WI38 (cell line): ENCODE measurements around the gene KLHL17.

Source experiments
- H3K4me3 ChIP-seq: 2 replicates; pipeline ENCODE4 v1.5.1; 2011; ENCODE audit warnings: low read depth, mild to moderate bottlenecking, control low read depth, low read length
- TF ChIP-seq, protein P1 (sequence below): IDR thresholded peaks from 2 replicates; pipeline ENCODE4 v1.5.1; 2012; ENCODE audit warnings: low read depth, mild to moderate bottlenecking, control low read depth, low read length

The KLHL17 gene

DNA sequence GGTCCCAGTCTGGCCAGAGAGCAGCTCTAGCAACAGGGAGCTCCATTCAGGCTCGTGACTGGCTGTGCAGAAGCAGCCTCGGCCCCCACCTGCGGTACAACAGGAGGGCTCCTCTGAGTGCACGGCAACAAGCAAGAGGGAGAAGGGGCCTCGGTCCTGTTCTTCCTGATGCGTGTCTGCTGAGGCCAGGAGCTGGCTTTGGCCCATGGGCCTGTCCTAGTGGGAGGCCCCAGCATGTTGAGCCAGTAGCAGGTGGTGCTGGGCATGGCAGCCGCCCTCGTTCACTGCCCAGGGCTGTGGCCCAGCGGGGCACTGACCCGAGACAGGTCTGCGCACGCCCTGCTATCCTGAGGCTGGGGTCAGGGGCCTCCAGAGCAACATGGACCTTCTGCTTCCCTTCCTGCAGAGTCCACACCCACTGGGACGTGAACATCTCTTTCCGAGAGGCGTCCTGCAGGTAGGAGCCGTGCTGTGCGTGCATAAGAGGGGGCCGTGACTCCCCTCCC, 29.7 kb upstream of the KLHL17 start:
- TF ChIP-seq, protein P1, sequence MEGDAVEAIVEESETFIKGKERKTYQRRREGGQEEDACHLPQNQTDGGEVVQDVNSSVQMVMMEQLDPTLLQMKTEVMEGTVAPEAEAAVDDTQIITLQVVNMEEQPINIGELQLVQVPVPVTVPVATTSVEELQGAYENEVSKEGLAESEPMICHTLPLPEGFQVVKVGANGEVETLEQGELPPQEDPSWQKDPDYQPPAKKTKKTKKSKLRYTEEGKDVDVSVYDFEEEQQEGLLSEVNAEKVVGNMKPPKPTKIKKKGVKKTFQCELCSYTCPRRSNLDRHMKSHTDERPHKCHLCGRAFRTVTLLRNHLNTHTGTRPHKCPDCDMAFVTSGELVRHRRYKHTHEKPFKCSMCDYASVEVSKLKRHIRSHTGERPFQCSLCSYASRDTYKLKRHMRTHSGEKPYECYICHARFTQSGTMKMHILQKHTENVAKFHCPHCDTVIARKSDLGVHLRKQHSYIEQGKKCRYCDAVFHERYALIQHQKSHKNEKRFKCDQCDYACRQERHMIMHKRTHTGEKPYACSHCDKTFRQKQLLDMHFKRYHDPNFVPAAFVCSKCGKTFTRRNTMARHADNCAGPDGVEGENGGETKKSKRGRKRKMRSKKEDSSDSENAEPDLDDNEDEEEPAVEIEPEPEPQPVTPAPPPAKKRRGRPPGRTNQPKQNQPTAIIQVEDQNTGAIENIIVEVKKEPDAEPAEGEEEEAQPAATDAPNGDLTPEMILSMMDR: no peak
- no peak overlapping the region for H3K4me3 ChIP-seq

DNA sequence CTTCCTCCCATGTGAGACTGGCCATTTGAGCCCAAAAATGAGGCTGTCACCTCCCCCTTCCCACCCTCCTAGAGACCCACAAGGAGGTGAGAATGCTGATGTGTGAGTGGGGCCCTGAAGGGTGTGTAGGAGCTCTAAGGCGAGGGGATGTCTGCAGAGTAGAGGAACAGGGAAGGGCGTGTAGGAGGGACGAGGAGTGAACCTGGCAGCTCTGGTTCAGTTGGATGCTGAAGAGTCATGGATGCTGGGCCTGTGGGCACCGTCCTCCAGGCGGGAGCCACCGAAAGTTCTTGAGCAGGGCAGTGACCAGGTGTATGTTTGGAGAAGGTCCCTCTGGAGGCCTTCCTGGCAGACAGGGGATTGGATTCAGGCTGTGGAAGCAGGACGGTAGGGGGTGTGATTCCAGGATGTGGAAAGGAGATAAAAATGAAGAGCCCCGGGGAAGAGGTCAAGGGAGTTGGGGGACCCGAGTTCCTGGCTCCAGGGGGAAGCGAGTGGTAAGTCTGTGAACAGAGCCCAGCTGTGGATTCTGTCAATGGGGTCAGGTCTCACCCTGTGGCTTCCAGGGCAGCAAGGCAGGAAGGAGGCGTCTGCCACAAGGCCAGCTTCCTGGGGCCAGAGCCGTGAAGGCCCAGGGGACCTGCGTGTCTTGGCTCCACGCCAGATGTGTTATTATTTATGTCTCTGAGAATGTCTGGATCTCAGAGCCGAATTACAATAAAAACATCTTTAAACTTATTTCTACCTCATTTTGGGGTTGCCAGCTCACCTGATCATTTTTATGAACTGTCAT, 28.8 kb upstream of the KLHL17 start:
- H3K4me3 ChIP-seq: no peak overlapping the region
- TF ChIP-seq, protein P1: no peak

DNA sequence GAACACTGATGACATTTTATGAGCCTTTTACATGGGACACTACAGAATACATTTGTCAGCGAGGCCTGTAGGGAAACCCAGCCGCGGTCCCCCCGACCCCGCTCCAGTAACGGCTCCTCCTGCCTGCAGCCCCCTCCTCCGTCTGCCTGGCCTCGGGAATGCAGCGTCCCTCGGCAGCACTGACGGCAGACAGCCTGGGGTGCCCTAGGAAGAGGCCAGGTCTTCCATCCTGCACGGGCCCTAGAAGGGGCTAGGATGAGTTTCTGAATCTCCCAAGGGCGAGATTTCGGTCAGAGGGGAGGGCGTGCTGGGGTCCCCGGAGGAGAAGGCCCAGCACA, 28.2 kb upstream of the KLHL17 start:
- H3K4me3 ChIP-seq: no peak overlapping the region
- TF ChIP-seq, protein P1: no peak

DNA sequence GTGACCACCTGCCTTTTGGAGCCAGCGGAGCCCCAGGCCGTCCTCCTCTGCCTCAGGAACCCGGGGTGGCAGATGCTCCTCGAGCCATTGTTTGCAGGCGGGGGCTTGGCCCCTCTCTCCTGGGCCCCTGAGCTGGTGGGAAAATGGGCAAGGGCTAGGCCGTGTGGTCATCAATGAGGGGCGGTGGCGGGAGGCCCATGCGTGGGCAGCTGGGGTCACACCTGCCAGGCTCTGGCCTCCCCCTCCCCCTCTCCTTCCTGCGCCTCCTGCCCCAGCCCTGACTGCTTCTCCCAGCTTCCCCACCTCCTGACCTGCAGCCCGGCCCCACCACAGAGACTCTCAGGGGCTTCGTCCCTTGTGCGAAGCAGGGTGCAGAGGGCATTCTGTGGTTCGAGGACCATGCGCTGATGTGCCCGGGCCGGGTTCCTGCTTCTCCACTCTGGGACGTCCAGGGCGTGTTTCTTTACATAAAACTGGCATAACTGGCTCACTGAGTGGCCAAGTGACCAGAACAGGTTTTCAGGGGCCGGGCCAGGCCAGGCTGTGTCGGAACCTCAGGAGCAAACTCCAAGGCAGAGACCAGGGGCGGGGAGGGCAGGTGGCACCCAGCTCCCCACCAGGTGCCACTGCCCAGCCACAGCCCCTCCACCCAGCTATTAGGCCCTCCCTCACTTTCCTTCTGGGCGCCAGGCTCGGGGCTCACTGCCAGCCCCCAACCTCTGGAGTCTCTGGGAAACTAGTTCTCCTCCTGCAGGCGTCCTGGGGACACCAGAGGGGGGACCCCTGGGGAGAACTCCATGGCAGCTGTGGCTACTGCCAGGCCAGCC, 27.4 kb upstream of the KLHL17 start:
- TF ChIP-seq, protein P1: no peak
- H3K4me3 ChIP-seq: no peak overlapping the region

DNA sequence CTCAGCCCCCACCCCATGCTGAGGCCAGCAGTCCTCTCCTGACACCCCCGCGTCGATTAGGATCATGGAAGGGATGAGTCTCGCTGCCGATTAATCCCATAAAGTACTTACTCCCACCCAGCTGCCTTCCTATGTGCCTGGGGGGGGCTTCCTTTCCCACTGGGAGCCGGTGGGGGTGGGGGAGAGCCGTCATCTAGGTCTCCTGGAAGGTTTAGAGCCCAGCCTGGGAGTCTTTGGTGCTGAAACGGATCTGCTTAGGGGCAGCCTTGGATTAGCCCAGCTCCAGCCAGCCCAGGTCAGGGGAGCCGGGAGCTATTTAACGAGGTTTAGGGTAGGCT, 26.8 kb upstream of the KLHL17 start:
- no peak overlapping the region for H3K4me3 ChIP-seq
- TF ChIP-seq, protein P1: no peak

DNA sequence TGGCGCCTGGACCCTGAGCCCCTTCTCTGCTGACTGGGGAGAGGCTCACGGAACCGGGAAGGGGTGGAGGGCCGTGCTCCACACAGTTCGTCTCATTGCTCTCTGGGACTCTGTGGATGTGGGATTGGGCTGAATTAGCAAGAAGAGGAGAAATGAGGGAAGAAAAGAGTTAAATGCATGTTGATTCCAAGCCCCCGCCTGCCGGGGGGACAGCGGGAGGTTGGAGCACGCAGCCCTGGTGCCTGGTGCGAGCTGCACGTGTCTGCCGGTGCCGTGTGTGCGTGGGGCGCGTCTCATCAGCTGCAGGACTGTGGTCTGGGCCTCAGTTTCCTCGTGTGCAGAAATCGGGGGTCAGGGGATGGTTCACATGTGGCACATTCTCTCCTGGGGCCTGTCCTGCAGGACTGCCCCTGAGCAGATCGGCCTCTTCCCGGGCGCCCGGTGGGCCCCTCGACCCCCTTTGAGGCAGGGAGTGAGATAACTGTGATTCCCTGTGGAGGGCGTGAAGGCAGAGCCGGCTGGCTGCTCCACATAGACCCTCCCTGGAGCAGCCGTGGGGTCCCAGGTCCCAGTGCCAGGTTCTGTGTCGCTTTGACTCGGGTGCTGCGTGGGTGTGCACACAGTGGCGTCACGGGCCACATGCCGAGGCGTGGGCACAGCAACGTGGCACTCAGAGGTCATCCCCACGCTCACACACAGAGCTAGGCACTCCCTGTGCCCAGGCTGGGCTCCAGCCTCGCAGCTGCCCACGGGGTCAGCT, 25.2 kb upstream of the KLHL17 start:
- TF ChIP-seq, protein P1: no peak
- H3K4me3 ChIP-seq: no peak overlapping the region

DNA sequence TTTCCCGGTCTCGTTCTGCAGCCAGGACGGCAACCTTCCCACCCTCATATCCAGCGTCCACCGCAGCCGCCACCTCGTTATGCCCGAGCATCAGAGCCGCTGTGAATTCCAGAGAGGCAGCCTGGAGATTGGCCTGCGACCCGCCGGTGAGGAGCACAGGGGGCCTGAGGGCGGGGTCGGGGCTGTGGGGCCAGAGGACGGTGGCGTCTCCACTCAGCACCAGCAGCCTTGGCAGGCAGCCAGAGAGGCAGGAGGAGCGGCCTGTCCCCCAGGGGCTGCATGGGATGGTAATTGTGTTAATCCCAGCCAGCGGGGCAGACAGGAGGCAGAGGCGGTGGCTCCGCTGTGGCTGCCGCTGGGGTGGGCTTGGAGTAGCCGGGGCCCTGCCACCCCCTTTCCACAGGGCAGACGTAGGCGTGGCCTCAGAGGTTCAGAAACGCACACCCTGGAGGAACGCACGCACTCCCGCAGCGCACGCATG, 24.6 kb upstream of the KLHL17 start:
- TF ChIP-seq, protein P1: no peak
- no peak overlapping the region for H3K4me3 ChIP-seq
